HG02981 (cell line): ENCODE measurements around the gene SYP.
"Not testable (repeated sequence)": the region's sequence is repeated elsewhere in the genome, so short reads cannot be mapped to it uniquely, and the experiment has no call there.

Source experiments
- ATAC-seq: cut with Tn5 transposase; IDR thresholded peaks from one replicate; pipeline ENCODE4 v1.9.1; 2021; ENCODE audit warnings: mild to moderate bottlenecking, moderate library complexity; ENCODE audit not compliant: unreplicated experiment

SYP gene

DNA sequence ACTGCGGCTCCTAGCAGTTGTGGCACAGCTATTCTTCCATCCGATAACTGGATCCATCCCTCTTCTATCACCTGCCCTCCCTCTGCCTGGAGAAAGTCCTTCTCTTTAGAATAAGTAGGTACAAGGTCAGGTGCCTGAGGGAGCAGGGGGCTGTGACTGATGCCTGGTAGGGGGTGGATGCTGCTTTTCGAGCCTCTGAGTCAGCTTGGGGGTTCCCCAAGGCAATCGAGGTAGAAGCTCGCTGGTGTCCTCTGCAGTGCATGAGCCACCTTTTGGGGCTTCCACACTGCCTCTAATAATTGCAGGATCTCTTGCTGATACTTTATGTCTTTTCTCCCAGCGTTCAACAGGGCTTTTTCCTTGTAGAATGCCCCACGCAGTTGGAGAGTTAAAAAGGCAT, 56.8 kb downstream of the SYP start:
- not testable (repeated sequence) for ATAC-seq

DNA sequence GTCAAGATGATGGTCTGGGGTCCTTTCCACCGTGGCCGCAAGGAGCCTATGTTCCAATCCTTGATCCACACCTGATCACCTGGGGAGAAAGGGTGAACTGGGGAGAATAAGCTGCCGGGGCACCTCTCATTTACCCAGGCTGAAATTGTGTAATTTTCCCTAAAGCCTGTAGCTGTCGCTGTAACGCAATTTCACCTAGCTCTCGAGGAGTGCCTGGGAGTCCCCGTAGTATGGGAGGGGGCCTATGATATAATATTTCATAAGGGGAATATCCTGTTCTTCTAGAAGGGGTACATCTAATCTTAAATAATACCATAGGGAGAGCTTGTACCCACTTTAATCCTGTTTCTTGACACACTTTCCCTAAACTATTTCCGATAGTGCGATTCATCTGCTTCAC, 57.7 kb downstream of the SYP start:
- ATAC-seq: not testable (repeated sequence)

DNA sequence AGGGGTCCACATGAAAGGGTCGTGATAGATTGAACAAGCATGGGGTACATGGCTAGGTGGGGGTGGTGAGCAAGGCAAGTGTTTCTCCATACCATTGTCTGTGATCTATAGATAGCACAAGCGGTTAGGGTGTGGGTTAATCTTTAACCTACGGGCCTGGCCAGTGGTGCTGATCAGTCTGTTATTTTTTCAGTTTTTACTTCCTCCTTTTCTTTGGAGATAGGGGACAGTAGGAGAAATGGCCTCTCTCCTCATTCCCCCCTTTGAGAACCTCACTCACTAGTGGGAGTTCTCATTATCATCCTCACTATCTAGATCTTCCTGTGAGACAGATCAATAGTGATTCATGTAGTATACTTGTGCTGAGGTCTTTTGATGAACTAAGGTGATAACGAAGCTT, 60.3 kb downstream of the SYP start:
- ATAC-seq: no peak
